Neural progenitor cell (in vitro differentiated cells): ENCODE data around the gene PRDM15.

Experiments
- CTCF ChIP-seq: fragments of 200-600 bp; sonication (generic); IDR thresholded peaks from 2 replicates; pipeline ENCODE4 v1.5.1; 2017; ENCODE audit warnings: antibody characterized with exemption, mild to moderate bottlenecking
- EZH2 ChIP-seq: fragments of 200-600 bp; sonication (generic); IDR thresholded peaks from 2 replicates; pipeline ENCODE4 v1.6.1; 2017; ENCODE audit warnings: antibody characterized with exemption, mild to moderate bottlenecking, moderate library complexity

GRCh38 chr21:41835711-41836154, 43.4 kb downstream of the PRDM15 start:
- no peak for TF ChIP-seq CTCF
- TF ChIP-seq EZH2 = no peak
